ENCODE data around the gene TAF4B. TPM values are rescaled to one million over a fixed set of nuclear protein-coding genes. Genes with fewer than 3 reads are reported as not detected.
A peak's percentile ranks its signal among the peaks of the same experiment; 100 is the strongest.
"Not testable (repeated sequence)": the region's sequence is repeated elsewhere in the genome, so short reads cannot be mapped to it uniquely, and the experiment has no call there.

Gene TAF4B
- total RNA-seq, 1 donor from 2014 or later, result 13.4 TPM

DNA sequence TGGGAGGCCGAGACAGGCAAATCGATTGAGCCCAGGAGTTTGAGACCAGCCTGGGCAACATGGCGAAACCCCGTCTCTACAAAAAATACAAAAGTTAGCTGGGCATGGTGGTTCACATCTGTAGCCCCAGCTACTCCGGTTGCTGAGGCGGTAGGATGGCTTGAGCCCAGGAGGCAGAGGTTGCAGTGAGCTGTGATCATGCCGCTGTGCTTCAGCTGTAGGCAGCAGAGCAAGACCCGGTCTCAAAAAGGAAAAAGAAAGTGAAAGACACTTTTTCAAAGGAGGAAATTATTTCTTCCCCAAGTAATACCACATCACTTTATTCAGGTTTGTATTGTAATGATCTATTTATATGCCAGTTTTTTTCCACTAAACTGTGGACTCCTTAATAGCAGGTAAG is 35.7 kb upstream of the TAF4B start:
- H3K4me1 Mint-ChIP-seq, result peaks cover 32% of the 10 kb centered on the region

DNA sequence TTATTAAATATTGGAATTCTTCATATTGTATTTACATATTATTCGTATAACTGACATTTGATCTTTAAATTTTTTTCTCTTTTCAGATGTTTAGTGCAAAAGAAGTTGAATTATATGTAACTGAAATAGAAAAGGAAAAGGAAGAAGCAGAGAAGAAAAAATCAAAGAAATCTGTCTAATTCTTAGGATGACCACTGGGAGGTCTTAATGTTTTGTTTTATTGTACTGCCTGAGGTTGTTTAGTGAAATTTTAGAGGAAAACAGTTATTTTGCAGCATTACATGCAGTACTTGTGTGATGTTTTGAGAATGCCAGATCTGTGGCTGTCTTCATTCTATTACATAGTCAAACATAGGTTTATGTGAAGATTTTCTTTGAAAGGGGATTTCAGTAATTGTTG is 34.0 kb upstream of the TAF4B start:
- DNase-seq (no peak), ATAC-seq (ENCODE audit: low read depth) (no peak)
- ChIA-PET POLR2A (no interaction called here), CTCF (no interaction called here)
- intact Hi-C loops (cut with micrococcal nuclease), result no loop called here
- no peaks in the 10 kb centered on the region for H3K36me3 Mint-ChIP-seq (ENCODE audit: low read depth)
- H3K27ac Mint-ChIP-seq, result no peak overlapping the region
- TF ChIP-seq, protein P1, sequence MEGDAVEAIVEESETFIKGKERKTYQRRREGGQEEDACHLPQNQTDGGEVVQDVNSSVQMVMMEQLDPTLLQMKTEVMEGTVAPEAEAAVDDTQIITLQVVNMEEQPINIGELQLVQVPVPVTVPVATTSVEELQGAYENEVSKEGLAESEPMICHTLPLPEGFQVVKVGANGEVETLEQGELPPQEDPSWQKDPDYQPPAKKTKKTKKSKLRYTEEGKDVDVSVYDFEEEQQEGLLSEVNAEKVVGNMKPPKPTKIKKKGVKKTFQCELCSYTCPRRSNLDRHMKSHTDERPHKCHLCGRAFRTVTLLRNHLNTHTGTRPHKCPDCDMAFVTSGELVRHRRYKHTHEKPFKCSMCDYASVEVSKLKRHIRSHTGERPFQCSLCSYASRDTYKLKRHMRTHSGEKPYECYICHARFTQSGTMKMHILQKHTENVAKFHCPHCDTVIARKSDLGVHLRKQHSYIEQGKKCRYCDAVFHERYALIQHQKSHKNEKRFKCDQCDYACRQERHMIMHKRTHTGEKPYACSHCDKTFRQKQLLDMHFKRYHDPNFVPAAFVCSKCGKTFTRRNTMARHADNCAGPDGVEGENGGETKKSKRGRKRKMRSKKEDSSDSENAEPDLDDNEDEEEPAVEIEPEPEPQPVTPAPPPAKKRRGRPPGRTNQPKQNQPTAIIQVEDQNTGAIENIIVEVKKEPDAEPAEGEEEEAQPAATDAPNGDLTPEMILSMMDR (IDR thresholded peaks at IDR 0.05), result no peak
- no peaks in the 10 kb centered on the region for H3K27me3 Mint-ChIP-seq
- no peak overlapping the region for H3K4me3 Mint-ChIP-seq
- H3K9me3 Mint-ChIP-seq, result no peaks in the 10 kb centered on the region
- H3K4me1 Mint-ChIP-seq, result peaks cover 32% of the 10 kb centered on the region

More for the DNA sequence above, 35.7 kb upstream of the TAF4B start:
- H3K9me3 Mint-ChIP-seq, result no peaks in the 10 kb centered on the region
- no peaks in the 10 kb centered on the region for H3K27me3 Mint-ChIP-seq
- DNase-seq, result peak; percentile 37
- ATAC-seq (ENCODE audit: low read depth), result peak; percentile 95
- peak overlapping the region; percentile 75 for H3K4me3 Mint-ChIP-seq
- TF ChIP-seq, protein P1 (IDR thresholded peaks at IDR 0.05), result no peak
- no peaks in the 10 kb centered on the region for H3K36me3 Mint-ChIP-seq (ENCODE audit: low read depth)
- intact Hi-C loops (cut with micrococcal nuclease), result loop anchor here (1.0 kb wide), 3 partner anchors 25 to 100 kb away; partner anchors contain the start of genes SS18 and TAF4B
- H3K27ac Mint-ChIP-seq, result peak overlapping the region; percentile 85
- ChIA-PET CTCF (no interaction called here), POLR2A (interaction anchor here (1.3 to 1.5 kb wide), 3 partner anchors 25 to 101 kb away, joined by 4 to 11 read pairs (median 4); partner anchors contain the start of genes SS18 and TAF4B)

DNA sequence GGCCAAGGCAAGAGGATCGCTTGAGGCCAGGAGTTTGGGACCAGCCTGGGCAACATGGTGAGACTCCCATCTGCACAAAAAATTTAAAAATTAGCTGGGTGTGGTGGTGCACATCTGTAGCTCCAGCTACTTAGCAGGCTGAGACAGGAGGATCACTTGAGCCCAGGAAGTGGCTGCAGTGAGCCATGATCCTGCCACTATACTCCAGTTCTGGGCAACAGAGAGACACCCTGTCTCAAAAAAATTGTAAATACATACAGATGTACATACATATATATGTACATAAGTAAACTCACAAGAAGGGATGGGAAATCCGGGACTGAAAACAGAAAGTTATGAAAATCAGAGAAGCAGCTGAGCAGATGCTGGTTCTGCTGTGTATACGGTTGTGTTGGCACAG is 29.6 kb upstream of the TAF4B start:
- no peak for DNase-seq
- Mint-ChIP-seq H3K27me3 (no peaks in the 10 kb centered on the region), H3K9me3 (no peaks in the 10 kb centered on the region), H3K4me1 (peaks cover 7% of the 10 kb centered on the region), H3K27ac (no peak overlapping the region), H3K36me3 (ENCODE audit: low read depth) (no peaks in the 10 kb centered on the region), H3K4me3 (no peak overlapping the region)
- ATAC-seq (ENCODE audit: low read depth), result no peak
- ChIA-PET CTCF (interaction anchor here (1.2 kb wide), 1 partner anchor 14 kb away, joined by 3 read pairs; no protein-coding TSS in a partner anchor), POLR2A (no interaction called here)
- TF ChIP-seq, protein P1 (IDR thresholded peaks at IDR 0.05), result no peak
- intact Hi-C loops (cut with micrococcal nuclease), result no loop called here

DNA sequence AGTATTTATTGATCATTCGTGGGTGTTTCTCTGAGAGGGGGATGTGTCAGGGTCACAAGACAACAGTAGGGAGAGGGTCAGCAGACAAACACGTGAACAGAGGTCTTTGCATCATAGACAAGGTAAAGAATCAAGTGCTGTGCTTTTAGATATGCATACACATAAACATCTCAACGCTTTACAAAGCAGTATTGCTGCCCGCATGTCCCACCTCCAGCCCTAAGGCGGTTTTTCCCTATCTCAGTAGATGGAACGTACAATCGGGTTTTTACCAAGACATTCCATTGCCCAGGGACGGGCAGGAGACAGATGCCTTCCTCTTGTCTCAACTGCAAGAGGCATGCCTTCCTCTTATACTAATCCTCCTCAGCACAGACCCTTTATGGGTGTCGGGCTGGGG is 24.2 kb upstream of the TAF4B start:
- H3K9me3 Mint-ChIP-seq; H3K4me1 Mint-ChIP-seq; H3K36me3 Mint-ChIP-seq (ENCODE audit: low read depth); H3K4me3 Mint-ChIP-seq; H3K27me3 Mint-ChIP-seq; ATAC-seq (ENCODE audit: low read depth); POLR2A ChIA-PET; H3K27ac Mint-ChIP-seq; DNase-seq; CTCF ChIA-PET; intact Hi-C loops (cut with micrococcal nuclease): not testable (repeated sequence)

DNA sequence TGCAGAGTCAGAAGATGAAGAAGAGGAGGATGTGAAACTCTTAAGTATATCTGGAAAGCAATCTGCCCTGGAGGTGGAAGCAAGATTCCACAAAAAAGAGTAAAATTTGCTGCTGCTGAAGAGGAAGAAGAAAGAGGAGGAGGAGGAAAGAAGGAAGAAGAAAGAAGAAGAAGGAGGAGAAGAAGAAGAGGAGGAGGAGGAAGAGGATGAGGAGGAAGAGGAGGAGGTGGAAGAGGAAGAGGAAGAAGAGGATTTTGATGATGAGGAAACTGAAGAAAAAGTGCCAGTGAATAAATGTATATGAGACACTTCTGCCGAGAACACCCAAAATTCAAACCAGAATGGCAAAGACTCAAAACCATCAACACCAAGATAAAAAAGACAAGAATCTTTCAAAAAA is 20.9 kb upstream of the TAF4B start:
- Mint-ChIP-seq H3K9me3 (no peaks in the 10 kb centered on the region), H3K27ac (no peak overlapping the region), H3K36me3 (ENCODE audit: low read depth) (no peaks in the 10 kb centered on the region), H3K4me1 (peaks cover 3% of the 10 kb centered on the region), H3K27me3 (no peaks in the 10 kb centered on the region), H3K4me3 (no peak overlapping the region)
- ChIA-PET POLR2A (no interaction called here), CTCF (no interaction called here)
- intact Hi-C loops (cut with micrococcal nuclease), result no loop called here
- ATAC-seq (ENCODE audit: low read depth) (no peak), DNase-seq (no peak)
- TF ChIP-seq, protein P1 (IDR thresholded peaks at IDR 0.05), result no peak

DNA sequence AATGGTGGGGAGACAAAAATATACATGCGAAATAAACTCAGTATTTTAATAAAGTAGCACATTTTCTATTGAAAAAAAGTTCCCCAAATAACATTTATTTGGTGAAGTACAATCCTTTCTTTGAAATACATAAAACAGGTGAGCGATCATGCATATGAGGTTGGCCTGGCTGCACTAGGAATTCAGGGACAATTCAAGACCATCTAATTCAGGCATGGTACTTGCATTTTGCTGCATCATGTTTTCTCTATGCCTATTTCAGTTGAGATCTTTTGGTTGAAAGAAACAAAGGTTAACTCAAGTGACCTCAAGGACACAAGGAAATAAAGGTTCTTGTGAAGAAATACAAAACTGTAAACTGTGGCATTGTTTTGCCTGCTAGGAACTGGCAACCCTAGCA is 19.8 kb upstream of the TAF4B start:
- POLR2A ChIA-PET, result no interaction called here
- no peaks in the 10 kb centered on the region for H3K27me3 Mint-ChIP-seq
- H3K9me3 Mint-ChIP-seq, result no peaks in the 10 kb centered on the region
- DNase-seq, result no peak
- no peak overlapping the region for H3K27ac Mint-ChIP-seq
- peaks cover 3% of the 10 kb centered on the region for H3K4me1 Mint-ChIP-seq
- no peak for ATAC-seq (ENCODE audit: low read depth)
- intact Hi-C loops (cut with micrococcal nuclease), result no loop called here
- H3K36me3 Mint-ChIP-seq (ENCODE audit: low read depth), result no peaks in the 10 kb centered on the region
- TF ChIP-seq, protein P1 (IDR thresholded peaks at IDR 0.05), result no peak
- CTCF ChIA-PET, result no interaction called here
- no peak overlapping the region for H3K4me3 Mint-ChIP-seq
